ENCODE data around the gene SPARC.

The SPARC gene

DNA sequence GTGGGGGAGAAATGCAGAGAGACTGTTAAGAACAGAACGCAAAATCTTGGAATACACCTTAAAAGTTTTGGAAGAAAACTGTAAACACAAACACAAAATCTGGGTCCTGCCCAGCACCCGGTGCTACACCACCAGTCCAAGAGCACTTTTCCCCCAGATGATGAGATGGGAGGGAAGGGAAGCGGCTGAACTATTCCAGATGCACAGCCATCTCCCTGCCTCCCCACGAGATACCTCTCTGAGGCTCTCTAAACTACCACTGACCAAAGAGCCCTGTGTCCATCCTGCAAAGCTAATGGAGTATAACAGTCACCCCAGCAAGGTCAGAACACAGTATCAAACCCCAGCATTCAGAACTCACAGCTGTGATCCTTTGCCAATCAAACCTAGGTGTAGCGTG lies 8.0 kb downstream of the SPARC start:
- TF ChIP-seq, protein P1, sequence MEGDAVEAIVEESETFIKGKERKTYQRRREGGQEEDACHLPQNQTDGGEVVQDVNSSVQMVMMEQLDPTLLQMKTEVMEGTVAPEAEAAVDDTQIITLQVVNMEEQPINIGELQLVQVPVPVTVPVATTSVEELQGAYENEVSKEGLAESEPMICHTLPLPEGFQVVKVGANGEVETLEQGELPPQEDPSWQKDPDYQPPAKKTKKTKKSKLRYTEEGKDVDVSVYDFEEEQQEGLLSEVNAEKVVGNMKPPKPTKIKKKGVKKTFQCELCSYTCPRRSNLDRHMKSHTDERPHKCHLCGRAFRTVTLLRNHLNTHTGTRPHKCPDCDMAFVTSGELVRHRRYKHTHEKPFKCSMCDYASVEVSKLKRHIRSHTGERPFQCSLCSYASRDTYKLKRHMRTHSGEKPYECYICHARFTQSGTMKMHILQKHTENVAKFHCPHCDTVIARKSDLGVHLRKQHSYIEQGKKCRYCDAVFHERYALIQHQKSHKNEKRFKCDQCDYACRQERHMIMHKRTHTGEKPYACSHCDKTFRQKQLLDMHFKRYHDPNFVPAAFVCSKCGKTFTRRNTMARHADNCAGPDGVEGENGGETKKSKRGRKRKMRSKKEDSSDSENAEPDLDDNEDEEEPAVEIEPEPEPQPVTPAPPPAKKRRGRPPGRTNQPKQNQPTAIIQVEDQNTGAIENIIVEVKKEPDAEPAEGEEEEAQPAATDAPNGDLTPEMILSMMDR (IDR thresholded peaks at IDR 0.05; ENCODE audit: borderline replicate concordance, insufficient read depth, low read depth, low read length): no peak
- H3K4me3 ChIP-seq (ENCODE audit: low read depth, low read length): no peak overlapping the region

DNA sequence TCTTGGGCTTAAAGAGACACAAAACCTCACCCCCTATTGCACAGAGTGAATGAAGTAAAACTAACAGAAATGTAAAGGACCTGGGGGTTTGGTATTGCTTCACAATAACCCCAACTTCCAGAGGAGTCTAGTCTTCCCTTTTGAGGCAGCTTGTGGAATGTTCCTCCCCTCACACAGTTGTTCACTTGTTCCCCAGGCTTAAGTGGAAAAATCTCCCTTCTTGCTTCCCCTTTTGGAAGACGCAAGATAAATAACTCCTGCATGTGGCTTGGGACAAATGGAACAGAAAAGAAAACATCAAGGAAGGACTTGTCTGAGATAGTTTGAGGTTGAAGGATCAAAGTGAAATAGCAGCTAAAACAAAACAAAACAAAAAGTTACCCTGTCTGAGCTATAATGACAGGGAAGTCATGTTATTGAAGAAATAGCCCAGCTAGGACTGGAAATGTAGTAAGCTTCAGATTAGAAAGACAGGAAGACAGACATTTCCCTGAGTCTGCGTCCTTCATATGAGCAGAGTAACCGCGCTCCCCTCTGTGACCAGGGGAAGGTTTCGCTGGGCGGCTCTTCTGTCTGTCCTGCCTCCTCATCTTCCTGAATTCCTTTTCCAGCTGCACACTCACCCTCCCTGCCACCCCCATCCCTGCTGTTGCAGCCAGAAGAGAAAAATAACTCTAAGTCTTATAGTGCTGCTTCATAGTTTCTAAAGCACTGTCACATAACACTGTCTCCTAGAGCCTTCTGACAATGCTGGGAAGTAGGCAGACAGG lies 8.8 kb downstream of the SPARC start:
- no peak overlapping the region for H3K4me3 ChIP-seq (ENCODE audit: low read depth, low read length)
- TF ChIP-seq, protein P1 (IDR thresholded peaks at IDR 0.05; ENCODE audit: borderline replicate concordance, insufficient read depth, low read depth, low read length): no peak

DNA sequence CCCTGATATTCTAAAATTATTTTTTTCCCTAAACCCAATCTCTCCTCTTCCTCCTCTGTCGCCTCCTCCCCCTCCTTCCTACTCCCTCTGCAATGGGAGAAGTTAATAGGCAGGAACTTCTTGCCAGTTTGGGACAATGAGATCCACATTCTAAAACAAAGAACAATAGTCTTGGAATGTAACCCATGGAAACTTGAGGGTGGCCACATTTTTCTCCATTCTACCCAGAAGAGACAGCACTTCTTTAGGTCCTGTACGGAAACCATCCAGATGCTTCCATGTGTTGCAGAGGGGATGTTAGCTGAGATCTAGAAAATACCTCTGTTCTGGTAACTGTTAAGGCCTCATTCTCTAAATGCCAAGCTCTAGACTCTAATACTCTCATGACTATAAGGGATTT lies 10.0 kb downstream of the SPARC start:
- H3K4me3 ChIP-seq (ENCODE audit: low read depth, low read length): no peak overlapping the region
- TF ChIP-seq, protein P1 (IDR thresholded peaks at IDR 0.05; ENCODE audit: borderline replicate concordance, insufficient read depth, low read depth, low read length): no peak

DNA sequence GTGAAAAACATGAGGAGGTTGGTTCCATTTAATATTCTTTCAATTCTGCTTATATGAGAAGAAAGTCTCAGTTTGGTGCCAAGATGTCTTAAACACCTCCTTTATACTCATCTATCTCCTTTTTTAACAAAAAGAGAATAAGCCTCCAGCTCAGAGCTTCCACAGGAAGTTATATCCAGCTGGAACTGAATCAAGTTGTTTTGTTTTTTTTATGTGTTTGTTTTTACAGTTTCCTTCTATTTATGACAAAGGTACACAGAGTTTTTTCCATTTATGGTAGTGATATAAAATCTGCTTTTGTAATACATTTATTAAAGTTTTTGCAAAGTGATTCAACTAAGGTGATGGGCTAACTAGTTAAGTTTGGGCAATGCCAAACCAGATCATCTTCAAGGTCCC lies 10.4 kb downstream of the SPARC start:
- TF ChIP-seq, protein P1 (IDR thresholded peaks at IDR 0.05; ENCODE audit: borderline replicate concordance, insufficient read depth, low read depth, low read length): no peak
- no peak overlapping the region for H3K4me3 ChIP-seq (ENCODE audit: low read depth, low read length)

DNA sequence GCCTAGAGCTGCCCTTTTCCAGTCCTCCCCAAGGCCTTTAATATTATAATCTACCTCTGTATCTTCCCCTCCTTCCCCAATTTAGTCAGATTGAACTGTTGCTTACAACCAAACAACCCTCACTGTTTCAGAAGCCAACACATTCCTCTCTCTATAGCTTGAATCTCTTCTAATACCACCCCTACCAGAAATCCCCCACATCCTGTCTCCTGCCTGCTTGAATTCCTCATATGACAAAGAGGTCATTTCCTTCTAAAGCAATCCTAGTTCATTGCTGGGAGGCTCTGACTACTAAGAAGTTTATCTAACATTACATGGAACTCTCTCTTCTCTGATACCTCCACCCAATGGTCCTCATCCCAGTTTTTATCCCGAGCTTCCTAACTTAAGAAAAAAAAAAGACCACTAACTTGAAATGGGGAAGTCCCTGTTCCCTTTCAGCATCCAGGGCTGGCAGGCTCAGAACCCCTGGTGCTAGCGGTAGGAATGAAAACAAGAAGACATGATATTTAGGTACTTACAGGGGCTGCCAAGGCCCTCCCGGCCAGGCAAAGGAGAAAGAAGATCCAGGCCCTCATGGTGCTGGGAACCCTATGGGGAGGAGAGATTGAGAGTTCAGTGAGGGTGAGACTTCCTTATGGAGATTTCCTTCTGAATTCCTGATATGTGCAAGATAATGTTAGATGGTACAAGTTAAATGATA lies 11.0 kb downstream of the SPARC start:
- TF ChIP-seq, protein P1 (IDR thresholded peaks at IDR 0.05; ENCODE audit: borderline replicate concordance, insufficient read depth, low read depth, low read length): no peak
- no peak overlapping the region for H3K4me3 ChIP-seq (ENCODE audit: low read depth, low read length)

DNA sequence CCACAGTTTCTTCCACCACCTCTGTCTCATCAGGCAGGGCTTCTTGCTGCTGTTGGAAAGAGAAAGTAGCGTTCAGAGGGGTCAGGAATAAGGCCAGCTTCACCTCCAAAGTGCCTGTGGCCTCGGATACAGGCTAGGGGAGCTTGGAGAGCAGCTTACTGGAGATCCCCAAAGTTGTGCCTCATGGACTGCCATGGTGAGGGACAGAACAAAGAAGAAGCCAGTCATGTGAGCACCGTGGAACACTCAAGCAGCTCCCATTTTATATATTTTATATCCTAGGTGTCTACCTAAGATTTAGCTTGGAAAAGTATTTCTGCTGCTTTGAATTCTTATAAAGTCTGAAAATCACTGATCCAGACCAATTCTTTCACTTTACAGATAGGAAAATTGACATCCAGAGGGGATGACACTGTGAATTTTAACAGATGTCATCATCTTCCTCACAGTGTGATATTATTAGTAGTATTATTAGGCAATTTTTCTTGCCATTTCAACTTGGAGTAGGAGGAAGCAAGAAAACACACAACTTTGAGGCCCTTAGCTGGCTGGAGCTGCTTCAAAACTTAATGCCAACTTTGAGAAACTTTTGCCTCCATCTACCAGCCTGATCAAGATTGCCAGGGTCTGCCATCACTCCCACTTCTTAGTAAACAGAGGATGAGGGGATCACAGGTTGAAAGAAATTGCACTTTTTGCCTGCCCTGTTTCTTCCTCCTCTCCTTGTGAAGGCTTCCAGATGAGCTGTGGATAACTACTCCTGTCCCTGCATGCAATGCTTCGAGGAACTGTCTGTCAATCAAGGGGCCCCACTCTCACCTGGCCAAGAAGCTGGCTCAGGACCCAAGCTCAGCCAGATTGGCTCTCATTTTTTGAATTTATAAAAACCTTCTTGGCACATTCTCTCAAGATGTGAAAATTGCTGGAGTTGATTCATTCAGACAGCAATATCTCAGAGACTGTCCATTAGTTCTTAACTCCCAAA lies 11.8 kb downstream of the SPARC start:
- no peak overlapping the region for H3K4me3 ChIP-seq (ENCODE audit: low read depth, low read length)
- TF ChIP-seq, protein P1 (IDR thresholded peaks at IDR 0.05; ENCODE audit: borderline replicate concordance, insufficient read depth, low read depth, low read length): no peak
